ENCODE data around the gene LRRC75B. TPM values are rescaled to one million over a fixed set of nuclear protein-coding genes. Genes with fewer than 3 reads are reported as not detected.

The LRRC75B gene
- total and polyA plus RNA-seq, 2 donors (not counting 3 experiments of a cell fraction or from before 2014, with no cell fraction given) = 8.9 to 15.0 TPM

DNA sequence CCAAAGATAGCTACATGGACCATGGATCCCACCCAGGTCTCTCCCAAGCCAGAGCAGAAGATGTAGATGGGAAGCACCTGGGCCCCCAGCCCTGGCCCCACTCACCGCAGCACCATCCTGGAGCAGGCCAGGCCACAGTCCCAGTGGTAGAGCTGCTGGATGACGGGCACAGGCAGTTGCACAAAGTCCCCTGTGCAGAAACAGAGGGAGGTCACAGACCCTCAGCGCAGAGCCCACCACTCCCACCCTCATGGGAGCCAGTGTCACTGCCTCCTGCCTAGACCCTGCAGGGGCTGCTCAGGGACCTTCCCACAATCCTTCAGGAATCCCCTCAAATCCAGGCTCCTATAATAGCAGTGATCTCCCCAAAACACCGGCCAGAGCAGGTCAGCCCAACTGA is 44.1 kb downstream of the LRRC75B start:
- ChIA-PET POLR2A (no interaction called here), CTCF (interaction anchor here (1.0 kb wide), 1 partner anchor 223 kb away, joined by 3 read pairs; no protein-coding TSS in a partner anchor)
- Histone ChIP-seq H3K36me3 (ENCODE audit: control insufficient read depth in 2 of 2, extremely low read depth in 1 of 2, insufficient read depth in 2 of 2, low read length in 2 of 2) (peaks cover 0 to 34% of the 10 kb centered on the region in 2 experiments), H3K4me1 (ENCODE audit: control insufficient read depth, extremely low read depth, insufficient read depth, low read length) (peaks cover 8% of the 10 kb centered on the region), H3K4me2 (ENCODE audit: insufficient read depth, low read length) (no peak overlapping the region), H3K4me3 (replicated peaks in 1 of 3; ENCODE audit: insufficient read depth in 1 of 3, low read depth in 1 of 3, low read length in 3 of 3) (no peak overlapping the region), H3K9me3 (replicated peaks; ENCODE audit: control insufficient read depth, insufficient read depth, low read length) (no peaks in the 10 kb centered on the region), H3K79me2 (ENCODE audit: control insufficient read depth, insufficient read depth, low read length) (peaks cover 38% of the 10 kb centered on the region), H4K20me1 (replicated peaks; ENCODE audit: control insufficient read depth, extremely low read depth, insufficient read depth, low read length) (no peaks in the 10 kb centered on the region), H3K27me3 (ENCODE audit: control insufficient read depth in 2 of 2, insufficient read depth in 2 of 2, low read length in 2 of 2) (no peaks in the 10 kb centered on the region), H3K9ac (replicated peaks; ENCODE audit: extremely low read depth, insufficient read depth, low read length) (no peak overlapping the region), H3K9me1 (replicated peaks; ENCODE audit: control insufficient read depth, extremely low read depth, insufficient read depth, low read length) (no peaks in the 10 kb centered on the region), H3K27ac (ENCODE audit: insufficient read depth, low read depth, low read length) (no peak overlapping the region), H2AFZ (ENCODE audit: low read depth, low read length) (no peak overlapping the region)
- TF ChIP-seq POLR2A (IDR thresholded peaks at IDR 0.05; ENCODE audit: low read depth, low read length) = no peak
- TF ChIP-seq EZH2 (IDR thresholded peaks at IDR 0.05; ENCODE audit: borderline replicate concordance, low read depth, low read length, severe bottlenecking) = no peak
- BruUV-seq (replicated peaks) = no TSS peak
- FAIRE-seq (no peak), DNase-seq (ENCODE audit: low read depth, low spot score) (no peak)
- dilution Hi-C loops (cut with MboI; ENCODE audit: extremely low pct_ligation_motif_present, low sequenced_read_pairs) (no loop called here), intact Hi-C loops (cut with micrococcal nuclease) (no loop called here)

DNA sequence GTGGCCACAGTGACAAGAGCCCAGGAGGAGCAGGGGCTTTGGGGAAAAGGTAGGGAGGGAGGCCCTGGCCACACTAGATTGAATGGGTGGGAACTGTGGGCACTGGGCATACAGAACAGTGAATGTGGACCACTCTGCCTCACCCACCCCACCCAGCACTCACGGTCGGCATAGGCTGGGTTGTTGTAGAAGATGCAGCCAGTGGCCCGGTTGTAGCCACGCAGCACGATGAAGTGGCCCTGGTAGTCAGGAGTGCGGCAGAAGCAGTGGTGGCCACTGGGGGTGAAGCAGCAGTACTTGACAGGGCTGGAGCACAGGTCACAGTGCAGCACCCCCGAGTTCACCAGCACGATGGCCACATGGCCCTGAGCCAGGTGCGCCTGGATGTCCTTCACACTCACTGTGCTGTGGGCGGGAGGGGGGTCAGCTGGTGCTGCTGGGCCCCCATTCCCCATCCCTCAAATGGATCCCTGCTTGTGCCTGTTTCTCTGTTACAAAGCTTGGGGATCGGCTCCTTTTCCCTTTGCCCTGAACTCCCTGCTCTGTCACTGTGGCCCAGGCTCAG is 49.1 kb downstream of the LRRC75B start:
- H3K27me3 ChIP-seq (ENCODE audit: control insufficient read depth in 2 of 2, insufficient read depth in 2 of 2, low read length in 2 of 2) = no peaks in the 10 kb centered on the region
- dilution Hi-C loops (cut with MboI; ENCODE audit: extremely low pct_ligation_motif_present, low sequenced_read_pairs) = no loop called here
- no peak overlapping the region for H2AFZ ChIP-seq (ENCODE audit: low read depth, low read length)
- H3K4me1 ChIP-seq (ENCODE audit: control insufficient read depth, extremely low read depth, insufficient read depth, low read length) = peaks cover 3% of the 10 kb centered on the region
- H3K79me2 ChIP-seq (ENCODE audit: control insufficient read depth, insufficient read depth, low read length) = no peaks in the 10 kb centered on the region
- POLR2A ChIA-PET = no interaction called here
- TF ChIP-seq GATA2 (IDR thresholded peaks at IDR 0.05; ENCODE audit: insufficient read depth, insufficient read length, low read depth, low read length) (no peak), FOS (IDR thresholded peaks at IDR 0.05; ENCODE audit: borderline replicate concordance, insufficient read depth, low read length) (no peak), EZH2 (IDR thresholded peaks at IDR 0.05; ENCODE audit: borderline replicate concordance, low read depth, low read length, severe bottlenecking) (no peak), MYC (IDR thresholded peaks at IDR 0.05; ENCODE audit: low read depth, low read length) (no peak), JUN (IDR thresholded peaks at IDR 0.05; ENCODE audit: borderline replicate concordance, insufficient read depth, insufficient read length, low read depth) (no peak), POLR2AphosphoS5 (IDR thresholded peaks at IDR 0.05; ENCODE audit: insufficient read depth, low read depth, low read length) (no peak), POLR2A (IDR thresholded peaks at IDR 0.05; ENCODE audit: low read depth, low read length) (no peak)
- TF ChIP-seq, protein P1, sequence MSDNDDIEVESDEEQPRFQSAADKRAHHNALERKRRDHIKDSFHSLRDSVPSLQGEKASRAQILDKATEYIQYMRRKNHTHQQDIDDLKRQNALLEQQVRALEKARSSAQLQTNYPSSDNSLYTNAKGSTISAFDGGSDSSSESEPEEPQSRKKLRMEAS (IDR thresholded peaks at IDR 0.05; ENCODE audit: insufficient read depth, insufficient read length) = no peak
- TF ChIP-seq, protein P2, sequence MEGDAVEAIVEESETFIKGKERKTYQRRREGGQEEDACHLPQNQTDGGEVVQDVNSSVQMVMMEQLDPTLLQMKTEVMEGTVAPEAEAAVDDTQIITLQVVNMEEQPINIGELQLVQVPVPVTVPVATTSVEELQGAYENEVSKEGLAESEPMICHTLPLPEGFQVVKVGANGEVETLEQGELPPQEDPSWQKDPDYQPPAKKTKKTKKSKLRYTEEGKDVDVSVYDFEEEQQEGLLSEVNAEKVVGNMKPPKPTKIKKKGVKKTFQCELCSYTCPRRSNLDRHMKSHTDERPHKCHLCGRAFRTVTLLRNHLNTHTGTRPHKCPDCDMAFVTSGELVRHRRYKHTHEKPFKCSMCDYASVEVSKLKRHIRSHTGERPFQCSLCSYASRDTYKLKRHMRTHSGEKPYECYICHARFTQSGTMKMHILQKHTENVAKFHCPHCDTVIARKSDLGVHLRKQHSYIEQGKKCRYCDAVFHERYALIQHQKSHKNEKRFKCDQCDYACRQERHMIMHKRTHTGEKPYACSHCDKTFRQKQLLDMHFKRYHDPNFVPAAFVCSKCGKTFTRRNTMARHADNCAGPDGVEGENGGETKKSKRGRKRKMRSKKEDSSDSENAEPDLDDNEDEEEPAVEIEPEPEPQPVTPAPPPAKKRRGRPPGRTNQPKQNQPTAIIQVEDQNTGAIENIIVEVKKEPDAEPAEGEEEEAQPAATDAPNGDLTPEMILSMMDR (IDR thresholded peaks at IDR 0.05; ENCODE audit: extremely low read depth in 1 of 2, insufficient read depth in 1 of 2, low read depth in 1 of 2, low read length in 2 of 2) = no peak
- H3K27ac ChIP-seq (ENCODE audit: insufficient read depth, low read depth, low read length) = no peak overlapping the region
- H3K4me3 ChIP-seq (replicated peaks in 1 of 3; ENCODE audit: insufficient read depth in 1 of 3, low read depth in 1 of 3, low read length in 3 of 3) = no peak overlapping the region
- H4K20me1 ChIP-seq (replicated peaks; ENCODE audit: control insufficient read depth, extremely low read depth, insufficient read depth, low read length) = no peaks in the 10 kb centered on the region
- no peak for DNase-seq (ENCODE audit: low read depth, low spot score)
- H3K4me2 ChIP-seq (ENCODE audit: insufficient read depth, low read length) = no peak overlapping the region
- intact Hi-C loops (cut with micrococcal nuclease) = no loop called here
- no peak for FAIRE-seq
- H3K9me1 ChIP-seq (replicated peaks; ENCODE audit: control insufficient read depth, extremely low read depth, insufficient read depth, low read length) = no peaks in the 10 kb centered on the region
- H3K9ac ChIP-seq (replicated peaks; ENCODE audit: extremely low read depth, insufficient read depth, low read length) = no peak overlapping the region
- peaks cover 3 to 58% of the 10 kb centered on the region in 2 experiments for H3K36me3 ChIP-seq (ENCODE audit: control insufficient read depth in 2 of 2, extremely low read depth in 1 of 2, insufficient read depth in 2 of 2, low read length in 2 of 2)
- no peaks in the 10 kb centered on the region for H3K9me3 ChIP-seq (replicated peaks; ENCODE audit: control insufficient read depth, insufficient read depth, low read length)
- CTCF ChIA-PET = no interaction called here
- no TSS peak for BruUV-seq (replicated peaks)
